ENCODE measurements around the gene SEMA5B.

Gene SEMA5B

DNA sequence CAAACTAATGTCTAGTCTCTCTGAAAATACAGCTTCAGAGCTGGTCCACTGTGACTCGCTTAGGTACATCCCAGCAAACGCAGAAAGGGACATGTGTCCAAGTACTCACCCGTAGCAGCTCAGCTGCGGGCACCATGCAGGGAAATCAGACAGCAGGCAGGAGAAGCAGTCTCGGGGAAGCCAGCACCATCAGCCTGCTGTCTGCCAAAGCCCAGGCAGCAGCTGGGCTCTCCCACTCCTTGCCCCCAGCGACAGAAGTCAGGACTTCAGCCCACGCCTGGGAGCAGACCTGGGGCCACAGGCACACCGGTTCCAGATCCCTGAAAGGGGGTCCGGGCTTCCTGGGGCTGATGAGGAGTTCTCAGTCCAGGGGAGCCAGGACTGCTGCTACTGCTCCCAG is 34.9 kb downstream of the SEMA5B start:
- DNase-seq (ENCODE audit: low read depth), result no peak

DNA sequence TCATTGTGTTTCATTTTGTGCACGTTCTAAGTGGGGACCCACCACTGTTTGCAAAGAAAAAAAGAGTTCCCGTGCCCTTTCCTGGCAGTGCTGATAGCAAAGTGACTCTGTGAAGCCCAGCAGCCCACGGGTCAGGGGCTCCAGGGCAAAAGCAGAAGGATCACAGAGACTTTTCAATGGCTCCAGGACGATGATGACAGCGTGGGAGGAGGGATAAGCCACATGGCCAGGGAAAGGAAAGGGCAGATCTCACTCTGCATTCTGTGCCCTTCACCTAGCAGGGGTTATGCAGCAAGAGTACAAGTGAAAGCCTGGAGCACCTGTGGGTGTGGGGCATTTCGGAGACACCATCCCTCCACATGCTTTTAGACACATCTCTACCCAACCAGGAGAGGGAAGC is 35.4 kb downstream of the SEMA5B start:
- DNase-seq (ENCODE audit: low read depth), result no peak

DNA sequence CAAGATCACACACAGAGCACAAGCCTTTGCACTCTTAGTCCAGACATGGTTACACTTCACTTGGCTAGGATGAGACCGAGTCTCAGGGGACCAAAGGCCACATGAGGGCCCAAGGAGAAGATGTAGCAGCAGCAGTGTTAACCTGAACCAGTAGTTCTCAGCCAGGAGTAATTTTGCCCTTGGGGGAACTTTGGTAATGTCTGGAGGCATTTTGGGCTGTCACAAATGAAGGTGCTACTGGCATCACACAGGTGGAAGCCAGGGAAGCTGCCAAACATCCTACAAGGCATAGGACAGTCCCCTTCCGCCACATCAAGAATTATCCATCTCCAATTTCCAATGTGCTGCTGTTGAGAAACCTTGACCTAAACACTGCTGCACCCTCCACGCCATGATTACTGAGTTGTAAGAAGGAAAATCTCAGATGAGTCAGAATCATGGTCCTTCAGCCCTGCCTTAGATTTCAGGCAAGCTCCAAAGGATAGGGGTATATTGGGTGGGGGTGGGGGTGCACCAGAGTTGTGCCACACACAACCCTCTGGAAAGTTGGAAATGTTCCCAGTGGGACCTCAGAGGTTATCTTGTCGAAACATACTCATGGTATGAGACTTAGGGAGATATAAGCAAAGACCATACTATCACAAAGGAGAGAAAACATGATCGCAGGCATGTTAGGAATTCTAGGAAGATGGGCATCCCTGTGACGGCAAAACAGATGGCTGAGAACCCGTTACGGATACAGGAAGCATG is 36.2 kb downstream of the SEMA5B start:
- no peak for DNase-seq (ENCODE audit: low read depth)

DNA sequence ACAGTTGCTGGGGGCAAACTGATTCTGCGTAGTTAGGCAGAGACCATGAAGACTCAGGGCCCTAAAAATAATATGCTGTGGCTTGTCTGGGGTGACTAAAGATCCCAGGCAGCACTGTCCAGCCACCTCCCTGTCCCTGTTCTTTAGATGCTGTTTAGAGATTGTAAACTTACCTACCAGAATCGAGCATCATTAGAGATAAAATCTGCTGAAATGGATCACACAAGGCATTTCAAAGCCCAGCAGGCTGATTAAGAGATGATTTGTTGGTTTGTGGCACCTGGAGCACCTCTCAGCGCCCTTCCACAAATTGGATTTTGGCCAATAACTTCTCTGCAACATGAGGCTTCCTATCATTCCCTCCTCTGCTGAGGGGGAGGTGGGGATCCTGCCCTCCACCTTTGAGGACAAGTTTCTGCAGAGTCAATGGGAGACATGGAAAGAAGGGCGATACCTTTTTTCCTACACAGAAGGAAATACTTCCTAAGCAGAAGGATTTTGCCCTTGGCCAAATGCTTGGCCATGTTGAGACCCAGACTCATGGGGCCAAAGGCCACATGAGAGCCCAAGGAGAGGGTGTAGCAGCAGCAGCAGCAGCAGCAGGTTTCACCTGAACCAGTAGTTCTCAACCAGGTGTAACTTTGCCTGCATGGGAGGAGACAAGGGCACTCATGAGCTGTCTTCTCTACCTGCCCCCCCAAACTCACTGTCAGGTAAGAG is 37.5 kb downstream of the SEMA5B start:
- no peak for DNase-seq (ENCODE audit: low read depth)

DNA sequence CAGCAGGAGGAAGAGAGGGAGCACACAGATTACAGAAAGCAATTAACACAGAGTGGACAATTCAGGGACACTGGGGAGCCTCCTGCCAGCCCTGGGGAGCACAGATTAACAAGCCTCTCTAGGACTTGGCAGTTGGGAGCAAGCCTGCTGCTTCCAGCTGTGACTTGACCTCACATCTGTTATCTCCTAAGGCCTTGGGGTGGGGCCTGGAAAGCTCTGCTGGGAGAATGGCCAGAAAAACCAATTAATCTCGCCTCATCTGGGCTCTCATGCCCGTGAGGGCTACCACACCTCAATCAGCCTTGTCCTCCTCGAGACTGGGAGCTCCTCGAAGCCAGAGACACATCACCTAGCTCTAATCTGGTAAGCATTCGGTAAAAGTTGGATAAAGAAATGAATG is 39.1 kb downstream of the SEMA5B start:
- no peak for DNase-seq (ENCODE audit: low read depth)

DNA sequence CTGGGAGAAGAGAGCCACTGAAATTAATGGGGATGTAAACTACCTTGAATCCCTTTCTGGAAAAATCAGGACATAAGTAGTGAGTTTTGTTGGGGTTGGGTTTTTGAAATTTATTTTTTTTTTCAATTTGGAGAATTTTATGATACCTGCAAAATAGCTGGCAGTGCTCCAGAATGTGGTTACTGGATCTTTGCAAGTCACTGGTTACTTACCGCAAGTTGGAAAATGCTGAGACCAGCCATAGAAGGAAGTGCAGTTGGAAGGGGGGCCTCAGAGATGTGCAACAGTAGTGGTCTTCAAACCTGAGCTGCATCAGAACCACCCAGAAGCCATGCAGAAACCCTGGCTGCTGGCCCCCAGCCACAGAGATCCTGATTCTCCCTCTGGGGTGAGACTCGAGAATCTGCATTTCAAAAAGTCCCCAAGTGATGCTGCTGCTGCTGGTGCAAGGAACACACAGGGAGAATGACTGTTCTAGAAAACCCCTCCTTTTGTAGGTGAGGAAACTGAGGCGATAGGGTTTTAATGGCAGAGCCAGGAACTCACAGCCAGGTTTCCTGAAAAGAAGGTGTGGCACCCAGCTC is 39.7 kb downstream of the SEMA5B start:
- no peak for DNase-seq (ENCODE audit: low read depth)

DNA sequence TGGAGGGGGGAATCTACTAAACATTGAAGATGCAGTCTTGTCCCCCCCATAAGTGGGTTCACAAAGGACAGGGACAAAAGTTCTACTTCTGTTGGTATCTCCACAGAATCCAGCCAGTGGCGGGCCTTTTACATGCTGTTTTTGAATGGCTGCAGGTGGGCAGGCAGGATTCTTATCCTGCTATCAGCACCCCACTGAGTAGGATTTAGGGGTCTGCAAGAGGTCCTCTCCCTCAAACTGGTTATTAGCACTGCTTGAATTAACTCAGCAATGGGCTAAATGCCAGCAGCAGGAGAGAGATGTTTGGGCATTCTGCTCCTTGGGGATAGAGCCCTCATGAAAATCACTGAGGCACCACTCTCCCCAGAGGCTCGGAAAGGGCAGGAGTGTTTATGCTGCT is 40.3 kb downstream of the SEMA5B start:
- no peak for DNase-seq (ENCODE audit: low read depth)

DNA sequence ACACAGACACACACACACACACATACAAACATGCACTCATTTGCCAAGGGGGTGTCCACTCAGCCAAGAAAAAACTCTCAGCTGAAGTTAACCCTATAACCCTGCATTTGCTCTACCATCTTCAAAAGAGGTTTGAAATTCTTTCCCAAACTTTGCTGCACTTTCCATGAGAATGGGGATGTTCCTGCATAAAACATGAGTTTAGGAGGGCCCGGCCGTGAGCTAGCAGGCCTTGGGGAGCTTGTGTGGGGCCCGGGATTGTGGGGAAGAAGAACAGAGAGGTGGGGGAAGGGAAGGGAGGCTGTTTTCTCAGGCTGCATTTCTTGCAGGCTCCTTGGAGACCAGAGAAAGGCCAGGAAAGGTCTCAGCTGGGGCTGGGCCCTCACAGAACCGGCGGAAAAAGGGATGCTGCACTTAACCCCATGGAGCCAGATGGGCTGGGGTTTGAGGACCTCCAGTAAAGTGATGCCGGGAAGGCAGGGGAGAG is 40.8 kb downstream of the SEMA5B start:
- no peak for DNase-seq (ENCODE audit: low read depth)

DNA sequence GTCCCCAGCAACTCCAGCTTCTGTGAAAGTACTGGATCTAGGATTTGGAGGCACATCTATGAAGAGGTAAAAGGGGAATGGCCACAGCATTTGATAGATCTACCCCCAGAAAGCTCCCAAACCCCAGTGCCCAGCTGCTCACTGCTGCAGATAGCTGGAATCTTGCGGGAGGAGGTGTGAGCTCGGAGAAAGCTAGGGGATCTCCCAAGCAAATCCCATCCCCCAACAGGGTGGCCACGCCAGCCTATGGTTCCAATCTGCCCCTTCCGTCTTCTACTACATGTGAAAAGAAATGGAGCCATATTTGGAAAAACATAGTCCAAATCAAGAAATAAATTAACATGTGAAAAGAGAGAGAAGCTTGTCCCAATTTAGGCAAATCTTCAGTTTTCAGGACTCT is 42.0 kb downstream of the SEMA5B start:
- no peak for DNase-seq (ENCODE audit: low read depth)

DNA sequence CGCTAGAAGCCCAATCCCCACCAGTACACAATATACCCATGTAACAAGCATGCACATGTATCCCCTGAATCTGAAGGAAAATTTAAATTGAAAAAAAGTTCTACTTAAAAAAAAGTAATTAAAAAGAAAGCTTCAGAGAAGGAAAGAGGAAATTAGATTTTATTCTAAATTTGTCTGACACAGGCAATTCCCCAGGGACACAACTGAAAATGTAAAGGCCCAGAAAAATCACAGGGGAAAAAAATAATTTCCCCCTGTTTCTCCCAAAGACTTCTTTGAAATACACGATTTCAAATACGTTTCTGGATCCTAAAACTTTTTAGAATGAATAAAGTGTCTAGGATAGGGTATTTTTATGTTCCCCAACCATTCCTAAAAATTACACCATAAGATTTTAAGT is 42.9 kb downstream of the SEMA5B start:
- DNase-seq (ENCODE audit: low read depth), result no peak

DNA sequence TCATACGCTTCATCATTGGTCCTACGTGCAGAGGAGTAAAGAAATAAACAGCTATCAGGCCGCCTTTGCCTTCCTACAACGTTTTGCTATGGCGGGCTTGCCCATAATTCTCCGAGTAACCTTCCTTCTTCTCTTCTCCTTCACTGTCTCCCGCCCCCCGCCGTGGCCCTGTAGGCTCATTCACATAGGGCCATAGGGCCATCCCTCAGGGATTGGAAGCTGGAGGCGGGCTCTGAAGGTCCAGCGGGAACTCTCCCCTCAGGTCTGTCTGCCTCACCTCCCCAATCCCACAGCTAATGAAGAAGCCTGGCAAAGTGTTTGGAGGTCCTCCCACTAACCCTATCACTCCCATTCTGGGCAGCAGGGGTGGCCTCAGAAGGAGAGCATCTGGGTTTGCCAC is 43.6 kb downstream of the SEMA5B start:
- DNase-seq (ENCODE audit: low read depth), result no peak

DNA sequence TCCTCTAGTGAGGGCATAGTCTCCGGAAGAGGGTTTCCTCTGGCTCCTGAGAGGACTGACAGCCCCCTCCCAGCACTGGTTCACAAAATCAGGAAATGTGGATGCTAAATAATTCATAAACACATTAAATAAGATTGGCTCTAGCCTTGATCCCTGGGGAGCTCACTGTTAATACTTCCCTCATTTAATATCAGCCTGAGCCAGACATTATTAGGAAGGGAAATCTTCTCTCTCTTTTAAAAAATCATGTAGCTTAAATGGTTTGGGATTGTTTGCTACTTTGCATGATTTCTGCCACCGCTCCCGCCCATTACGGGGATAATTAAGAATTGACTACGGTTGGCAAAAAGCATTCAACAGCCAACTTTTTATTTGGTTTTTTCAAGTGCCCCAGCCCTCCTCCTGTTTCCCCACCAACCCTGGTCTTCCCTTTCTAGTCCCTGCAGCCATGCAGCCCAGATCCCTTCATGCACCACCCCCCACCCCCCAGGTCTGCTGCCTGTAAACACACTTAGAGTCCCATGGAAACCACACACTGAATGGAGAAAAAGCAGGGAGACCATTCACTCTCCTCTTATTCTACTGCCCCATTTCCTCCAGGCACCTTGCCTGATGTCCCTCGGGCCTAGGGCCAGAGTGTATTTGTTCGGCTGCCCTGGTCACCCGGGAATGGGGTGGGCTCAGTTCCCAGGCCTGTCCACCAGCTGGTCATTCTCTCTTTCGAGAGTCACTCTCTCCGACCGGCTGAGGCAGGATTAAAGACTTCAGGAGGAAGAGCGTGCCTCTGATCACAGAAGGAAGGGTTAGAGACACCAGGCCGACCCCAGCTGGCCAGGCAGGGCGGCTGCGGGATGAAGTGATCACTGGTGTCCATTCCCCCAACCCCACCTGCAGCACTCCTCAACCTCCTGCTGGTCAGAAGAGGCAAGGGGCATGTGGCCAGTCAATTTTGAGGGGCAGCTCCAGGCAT is 45.1 kb downstream of the SEMA5B start:
- DNase-seq (ENCODE audit: low read depth), result no peak

DNA sequence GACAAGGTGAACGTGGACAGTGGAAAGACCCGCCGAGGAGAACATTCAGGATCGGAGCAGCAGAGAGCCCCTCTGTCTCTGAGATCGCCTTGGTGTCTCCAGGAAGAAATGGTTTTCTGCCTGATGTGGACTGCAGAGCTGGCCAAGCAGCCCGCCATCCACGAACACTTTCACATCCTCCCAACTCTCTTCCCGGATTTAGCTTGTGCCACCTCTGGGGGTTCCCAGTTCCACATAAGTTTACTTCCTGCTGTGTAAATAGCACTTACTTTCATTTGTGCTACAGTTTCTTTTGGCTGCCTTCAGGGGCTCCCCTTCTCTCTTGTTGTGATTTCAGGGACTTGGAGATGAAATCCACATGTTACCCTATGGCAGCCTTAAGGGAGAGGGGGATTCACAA is 48.4 kb downstream of the SEMA5B start:
- DNase-seq (ENCODE audit: low read depth), result no peak

DNA sequence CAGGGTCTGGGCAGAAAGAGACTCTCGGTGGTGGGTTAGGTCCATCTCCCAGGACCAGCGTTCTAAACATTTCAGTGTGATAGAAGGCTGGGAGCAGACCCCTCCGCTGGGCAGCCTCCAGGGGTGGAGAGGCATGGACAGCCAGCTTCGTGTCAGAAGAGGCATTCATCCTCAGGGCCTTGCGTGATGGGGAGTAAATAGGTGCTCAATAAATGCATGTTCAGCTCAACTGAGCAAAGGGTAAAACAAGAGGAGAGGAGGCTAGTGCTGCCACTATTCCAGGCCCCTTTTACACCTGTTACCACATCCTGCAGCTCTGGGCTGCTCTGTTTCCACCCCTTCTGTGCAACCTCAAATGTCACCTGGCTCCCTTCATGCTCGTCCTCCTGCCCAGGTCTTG is 49.0 kb downstream of the SEMA5B start:
- no peak for DNase-seq (ENCODE audit: low read depth)

DNA sequence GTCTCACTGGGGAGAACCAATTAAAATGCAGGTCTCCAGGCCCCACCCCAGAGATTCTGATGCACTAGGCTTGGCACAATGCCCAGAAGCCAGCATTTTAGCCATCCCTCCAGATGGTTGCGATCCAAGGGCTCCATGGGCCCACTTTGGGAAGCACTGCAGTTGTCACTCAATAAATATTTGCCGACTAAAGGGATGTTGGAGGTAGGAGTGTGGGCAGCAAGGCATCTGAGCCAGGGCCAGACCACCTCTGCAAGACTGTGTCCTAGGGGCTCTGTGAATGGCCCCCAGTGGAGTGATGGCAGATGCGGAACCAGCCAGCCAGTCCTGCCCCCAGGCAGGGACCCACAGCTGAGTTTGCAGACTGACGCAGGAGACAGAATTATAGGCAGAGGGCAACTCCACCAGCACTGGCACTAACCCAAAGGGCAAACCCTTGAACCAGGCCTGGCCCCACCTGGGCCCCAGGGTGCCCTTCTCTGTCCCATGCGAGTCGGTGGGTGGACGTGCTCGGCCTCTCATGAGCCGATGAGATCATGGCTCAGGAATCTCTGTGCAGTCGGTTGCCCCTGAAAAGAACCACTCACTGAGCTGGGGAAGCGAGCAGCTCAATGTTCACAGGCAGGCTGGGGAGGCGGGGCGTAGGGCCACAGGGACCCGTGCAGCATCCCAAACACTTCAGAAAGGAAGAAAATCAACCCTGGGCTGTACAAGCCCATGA is 49.7 kb downstream of the SEMA5B start:
- DNase-seq (ENCODE audit: low read depth), result no peak

DNA sequence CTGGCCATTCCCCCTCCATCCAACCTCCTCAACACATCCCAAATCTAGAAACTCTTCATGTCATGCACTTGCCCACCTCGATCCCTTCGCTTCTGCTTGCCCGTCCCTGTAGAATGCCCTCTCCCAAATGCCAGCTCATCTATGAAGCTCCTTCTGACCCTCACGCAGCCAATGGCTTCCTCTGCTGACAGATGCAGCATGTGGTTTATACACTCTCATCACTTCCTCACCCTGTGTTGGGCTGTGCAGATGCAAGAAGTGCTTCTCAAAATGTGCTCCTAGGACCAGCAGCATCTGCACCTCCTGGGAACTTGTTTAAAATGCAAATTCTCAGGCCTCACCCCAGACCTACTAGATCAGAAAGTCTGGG is 51.7 kb downstream of the SEMA5B start:
- DNase-seq (ENCODE audit: low read depth), result no peak

DNA sequence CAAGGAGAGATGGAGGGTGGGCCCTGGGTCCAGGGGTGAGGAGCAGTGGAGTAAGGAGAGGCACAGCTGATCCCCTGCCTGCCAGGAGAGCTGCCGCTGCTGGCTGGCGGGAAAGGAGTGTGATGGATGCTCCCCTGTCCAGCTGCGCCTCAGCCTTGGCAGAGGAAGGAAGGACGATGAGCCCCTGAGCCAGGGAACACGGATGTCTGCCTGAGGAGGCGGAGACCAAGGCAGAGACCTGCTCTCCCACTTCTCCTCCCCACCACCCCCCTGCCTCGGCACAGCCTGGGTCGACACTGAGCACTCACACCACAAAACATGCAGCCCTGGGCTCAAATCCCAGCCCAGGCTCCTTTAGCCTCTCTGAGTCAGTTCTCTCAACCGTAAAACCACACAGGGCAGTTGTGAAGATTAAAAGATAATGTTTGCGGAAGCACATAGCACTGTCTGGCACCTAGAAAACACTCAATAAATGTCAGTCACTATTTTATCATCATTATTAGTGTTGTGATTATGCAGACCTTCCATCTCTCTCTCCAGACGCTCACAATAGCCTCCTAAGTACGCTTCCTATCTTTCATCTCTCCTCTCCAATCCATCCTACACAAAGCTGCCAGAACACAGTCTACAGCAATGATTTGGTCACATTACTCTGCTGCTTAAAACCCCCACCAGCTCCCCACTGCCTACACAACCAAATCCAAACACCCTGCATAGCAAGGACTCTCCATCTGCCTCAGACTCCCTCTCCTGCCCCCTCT is 52.2 kb downstream of the SEMA5B start:
- no peak for DNase-seq (ENCODE audit: low read depth)

DNA sequence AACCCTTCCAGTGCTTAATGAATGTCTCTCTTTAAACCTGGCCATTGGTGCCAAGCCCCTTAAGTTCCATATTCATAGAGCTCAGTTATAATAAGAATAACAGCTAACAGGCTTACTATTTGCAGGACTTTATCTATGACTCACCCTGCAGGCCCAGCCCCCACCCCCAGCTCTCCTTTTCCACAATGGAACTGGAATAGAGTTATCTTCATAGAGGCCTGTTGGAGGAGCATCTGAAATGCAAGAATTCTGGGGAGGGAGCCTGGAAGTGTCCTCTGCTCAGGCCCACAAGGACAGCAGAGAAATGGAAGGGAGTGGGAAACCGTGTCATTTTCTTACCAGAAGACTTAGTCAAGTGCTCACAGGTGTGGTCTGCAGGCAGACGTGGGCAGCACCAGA is 52.8 kb downstream of the SEMA5B start:
- no peak for DNase-seq (ENCODE audit: low read depth)

DNA sequence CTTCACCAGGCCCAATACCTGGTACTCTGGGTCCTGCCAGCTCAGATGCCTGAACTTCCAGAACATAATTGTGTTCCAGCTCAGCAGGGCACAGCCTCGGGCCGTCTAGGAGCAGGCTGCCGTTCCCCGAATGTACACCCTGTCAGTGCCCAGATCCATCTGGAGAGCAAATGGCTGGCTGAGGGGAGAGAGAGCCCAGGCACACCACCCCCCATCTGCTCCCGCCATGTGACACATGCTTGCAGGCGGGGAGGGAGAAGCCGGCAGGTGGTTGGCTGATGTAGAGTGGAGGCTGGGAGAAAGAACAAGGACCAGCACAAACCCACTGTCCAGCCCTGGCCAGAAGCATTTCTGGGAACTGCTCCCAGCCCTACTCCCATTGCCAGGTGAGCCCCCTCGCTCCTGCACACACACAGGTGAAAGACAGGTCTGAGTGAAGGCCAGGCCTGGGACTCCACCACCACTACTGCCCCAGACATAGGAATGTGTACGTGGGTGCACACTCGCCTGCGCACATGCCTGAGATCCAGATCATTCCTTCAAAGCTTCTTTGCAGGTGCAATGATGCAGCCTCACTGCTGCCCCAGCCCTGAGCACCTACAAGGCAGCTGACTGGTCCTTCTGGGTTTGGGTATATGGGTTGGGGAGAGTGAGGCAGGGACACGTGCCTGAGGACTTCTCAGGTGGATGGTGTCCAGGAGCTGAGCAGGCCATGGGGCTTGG is 53.5 kb downstream of the SEMA5B start:
- no peak for DNase-seq (ENCODE audit: low read depth)

DNA sequence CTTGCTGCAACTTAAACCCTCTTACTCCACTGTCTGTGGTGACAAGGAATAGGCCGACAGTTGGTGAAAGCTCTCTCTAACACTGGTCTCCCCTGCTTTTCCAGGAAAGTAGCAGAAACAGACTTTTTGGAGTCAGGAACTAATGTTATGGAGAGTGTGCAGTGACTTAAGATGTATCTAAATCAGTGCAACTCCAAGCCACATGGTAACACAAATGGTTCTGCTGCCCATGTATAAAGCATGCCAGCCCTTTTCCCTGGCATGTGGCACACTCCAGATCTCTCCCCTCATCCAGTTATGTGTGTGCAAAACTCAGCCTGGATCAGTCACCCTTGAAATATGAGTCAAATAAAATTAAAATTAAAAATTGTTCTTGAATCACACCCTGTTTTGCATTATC is 55.4 kb downstream of the SEMA5B start:
- DNase-seq (ENCODE audit: low read depth), result no peak
